Tibial nerve (tissue), 4 donors: Measurements from ENCODE around the gene NUAK1. TPM values are rescaled to one million over a fixed set of nuclear protein-coding genes. Genes with fewer than 3 reads are reported as not detected.

Experiments used
- DNase-seq, 2 donors: peaks; one replicate each; pipeline ENCODE4 v3.0.0-alpha.2; 2019; ENCODE audit warnings: low spot score in 2 of 2
- H3K27ac ChIP-seq, 4 donors: fragments of 200-600 bp; sonication (generic) in 3 of 4; one replicate each; pipeline ENCODE4 v1.5.1; 2017 to 2019; ENCODE audit warnings: mild to moderate bottlenecking in 1 of 4
- H3K27me3 ChIP-seq, 2 donors: fragments of 200-600 bp; sonication (generic) in 1 of 2; one replicate each; pipeline versions ENCODE4 v1.5.1 to v1.6.0; 2017 to 2019
- H3K36me3 ChIP-seq, 3 donors: fragments of 200-600 bp; sonication (generic); one replicate each; pipeline ENCODE4 v1.5.1; 2018 to 2019
- H3K4me1 ChIP-seq, 4 donors: fragments of 200-600 bp; sonication (generic) in 3 of 4; one replicate each; pipeline ENCODE4 v1.5.1; 2017 to 2019
- H3K4me3 ChIP-seq, 4 donors: fragments of 200-600 bp; sonication (generic) in 3 of 4; one replicate each; pipeline ENCODE4 v1.5.1; 2017 to 2019; ENCODE audit warnings: mild to moderate bottlenecking in 1 of 4, moderate library complexity in 1 of 4
- H3K9me3 ChIP-seq, 4 donors: fragments of 200-600 bp; sonication (generic) in 3 of 4; one replicate each; pipeline ENCODE4 v1.5.1; 2017 to 2019
- CTCF ChIP-seq, 5 experiments: fragments of 200-600 bp in 3 of 5; fragments of 450-650 bp in 2 of 5; sonication (generic) in 3 of 5; IDR thresholded peaks; one replicate each; pipeline ENCODE4 v1.5.1; 2016 to 2019; ENCODE audit warnings: antibody characterized with exemption in 5 of 5, mild to moderate bottlenecking in 3 of 5, moderate library complexity in 2 of 5
- EP300 ChIP-seq, 2 donors: sonication (generic); formaldehyde crosslinking; IDR thresholded peaks; one replicate each; pipeline ENCODE4 v1.6.1; 2017; ENCODE audit warnings: antibody characterized with exemption in 2 of 2, mild to moderate bottlenecking in 1 of 2
- POLR2A ChIP-seq, 2 donors: fragments of 450-650 bp; IDR thresholded peaks; one replicate each; pipeline ENCODE4 v1.6.1; 2017; ENCODE audit warnings: antibody characterized with exemption in 2 of 2, mild to moderate bottlenecking in 2 of 2, moderate library complexity in 2 of 2
- whole genome bisulfite sequencing, 2 donors: methylation state at CpG; one replicate each; pipeline ENCODE4 v1.1.5; 2018; 5-methylcytosine and 5-hydroxymethylcytosine counted together
- total RNA-seq, 4 donors: library from RNA; depleted of rRNA; stranded (reverse); fragments of >200 nt; gene quantifications; one replicate each; pipeline ENCODE4 v1.1.0, GENCODE V29; 2016

Gene NUAK1
- total RNA-seq, 4 donors from 2014 or later: 32.0 to 47.9 (median 33.5) TPM

GRCh38 chr12:106030210-106031071 is 108.3 kb downstream of the NUAK1 start:
- Histone ChIP-seq H3K4me1 (peaks cover 0 to 3% (median 0%) of the 10 kb centered on the region in 4 donors), H3K9me3 (no peaks in the 10 kb centered on the region), H3K36me3 (no peaks in the 10 kb centered on the region), H3K27ac (no peak overlapping the region), H3K4me3 (no peak overlapping the region), H3K27me3 (no peaks in the 10 kb centered on the region)
- no peak for TF ChIP-seq EP300 (IDR thresholded peaks at IDR 0.05)
- TF ChIP-seq POLR2A (IDR thresholded peaks at IDR 0.05): no peak
- no peak for TF ChIP-seq CTCF (IDR thresholded peaks at IDR 0.05)
- DNase-seq: no peak
- WGBS, 2 donors: 34 to 35% methylated on average over 12 of the region's 12 CpGs

- no peak for DNase-seq
- Histone ChIP-seq H3K4me3 (no peak overlapping the region), H3K27ac (no peak overlapping the region), H3K36me3 (no peaks in the 10 kb centered on the region), H3K9me3 (no peaks in the 10 kb centered on the region), H3K27me3 (no peaks in the 10 kb centered on the region), H3K4me1 (peaks cover 0 to 3% (median 0%) of the 10 kb centered on the region in 4 donors)
- WGBS, 2 donors: 90 to 94% methylated on average over 1 of the region's 1 CpG
- TF ChIP-seq POLR2A (IDR thresholded peaks at IDR 0.05): no peak
- no peak for TF ChIP-seq EP300 (IDR thresholded peaks at IDR 0.05)
- no peak for TF ChIP-seq CTCF (IDR thresholded peaks at IDR 0.05)
These were observed 109.2 kb downstream of the NUAK1 start for GRCh38 chr12:106029532-106029931.

- TF ChIP-seq EP300 (IDR thresholded peaks at IDR 0.05) (no peak), POLR2A (IDR thresholded peaks at IDR 0.05) (no peak), CTCF (IDR thresholded peaks at IDR 0.05) (no peak)
- Histone ChIP-seq H3K9me3 (no peaks in the 10 kb centered on the region), H3K4me1 (peaks cover 0 to 3% (median 0%) of the 10 kb centered on the region in 4 donors), H3K27ac (no peak overlapping the region), H3K27me3 (no peaks in the 10 kb centered on the region), H3K4me3 (no peak overlapping the region), H3K36me3 (no peaks in the 10 kb centered on the region)
- no peak for DNase-seq
- WGBS, 2 donors: 92 to 95% methylated on average over 6 of the region's 6 CpGs
These were observed 110.8 kb downstream of the NUAK1 start for GRCh38 chr12:106027911-106028310.

- WGBS, 2 donors: 69 to 80% methylated on average over 3 to 5 of the region's 5 CpGs
- H3K4me1 ChIP-seq: peaks cover 0 to 3% (median 0%) of the 10 kb centered on the region in 4 donors
- no peak overlapping the region for H3K27ac ChIP-seq
- TF ChIP-seq POLR2A (IDR thresholded peaks at IDR 0.05) (no peak), CTCF (IDR thresholded peaks at IDR 0.05) (no peak), EP300 (IDR thresholded peaks at IDR 0.05) (no peak)
- DNase-seq: no peak
- H3K27me3 ChIP-seq: no peaks in the 10 kb centered on the region
- no peaks in the 10 kb centered on the region for H3K36me3 ChIP-seq
- no peaks in the 10 kb centered on the region for H3K9me3 ChIP-seq
- no peak overlapping the region for H3K4me3 ChIP-seq
These were observed 111.5 kb downstream of the NUAK1 start for GRCh38 chr12:106027286-106027685.

GRCh38 chr12:106025129-106025528 is 113.6 kb downstream of the NUAK1 start:
- no peak for DNase-seq
- H3K9me3 ChIP-seq: no peaks in the 10 kb centered on the region
- WGBS, 2 donors: 90 to 93% methylated on average over 2 of the region's 2 CpGs
- no peaks in the 10 kb centered on the region for H3K27me3 ChIP-seq
- no peak for TF ChIP-seq EP300 (IDR thresholded peaks at IDR 0.05)
- TF ChIP-seq CTCF (IDR thresholded peaks at IDR 0.05): no peak
- TF ChIP-seq POLR2A (IDR thresholded peaks at IDR 0.05): no peak
- no peak overlapping the region for H3K27ac ChIP-seq
- H3K4me3 ChIP-seq: no peak overlapping the region
- H3K4me1 ChIP-seq: no peaks in the 10 kb centered on the region
- H3K36me3 ChIP-seq: no peaks in the 10 kb centered on the region
